Omental fat pad (tissue), 4 donors: ENCODE data around the gene SLC3A2. TPM values are rescaled to one million over a fixed set of nuclear protein-coding genes. Genes with fewer than 3 reads are reported as not detected.
"Not testable (repeated sequence)": the region's sequence is repeated elsewhere in the genome, so short reads cannot be mapped to it uniquely, and the experiment has no call there.

Source experiments
- ATAC-seq: fragments of 150-250 bp; one replicate; pipeline ENCODE4 v1.9.1; 2016; ENCODE audit warnings: mild to moderate bottlenecking, moderate library complexity; ENCODE audit not compliant: low FRiP score
- DNase-seq: peaks from one replicate; pipeline ENCODE4 v3.0.0-alpha.2; 2019; ENCODE audit warnings: low spot score
- total RNA-seq, 4 donors: library from RNA; depleted of rRNA; stranded (reverse); fragments of >200 nt; gene quantifications; one replicate each; pipeline ENCODE4 v1.1.0, GENCODE V29; 2016
- TF ChIP-seq, protein P1 (sequence below), 3 donors: fragments of 450-650 bp; IDR thresholded peaks; one replicate each; pipeline ENCODE4 v1.5.1; 2016 to 2017; ENCODE audit warnings: antibody characterized with exemption in 3 of 3, mild to moderate bottlenecking in 3 of 3, moderate library complexity in 2 of 3

Gene SLC3A2
- total RNA-seq, 4 donors from 2014 or later, result 110 to 239 (median 191) TPM

DNA sequence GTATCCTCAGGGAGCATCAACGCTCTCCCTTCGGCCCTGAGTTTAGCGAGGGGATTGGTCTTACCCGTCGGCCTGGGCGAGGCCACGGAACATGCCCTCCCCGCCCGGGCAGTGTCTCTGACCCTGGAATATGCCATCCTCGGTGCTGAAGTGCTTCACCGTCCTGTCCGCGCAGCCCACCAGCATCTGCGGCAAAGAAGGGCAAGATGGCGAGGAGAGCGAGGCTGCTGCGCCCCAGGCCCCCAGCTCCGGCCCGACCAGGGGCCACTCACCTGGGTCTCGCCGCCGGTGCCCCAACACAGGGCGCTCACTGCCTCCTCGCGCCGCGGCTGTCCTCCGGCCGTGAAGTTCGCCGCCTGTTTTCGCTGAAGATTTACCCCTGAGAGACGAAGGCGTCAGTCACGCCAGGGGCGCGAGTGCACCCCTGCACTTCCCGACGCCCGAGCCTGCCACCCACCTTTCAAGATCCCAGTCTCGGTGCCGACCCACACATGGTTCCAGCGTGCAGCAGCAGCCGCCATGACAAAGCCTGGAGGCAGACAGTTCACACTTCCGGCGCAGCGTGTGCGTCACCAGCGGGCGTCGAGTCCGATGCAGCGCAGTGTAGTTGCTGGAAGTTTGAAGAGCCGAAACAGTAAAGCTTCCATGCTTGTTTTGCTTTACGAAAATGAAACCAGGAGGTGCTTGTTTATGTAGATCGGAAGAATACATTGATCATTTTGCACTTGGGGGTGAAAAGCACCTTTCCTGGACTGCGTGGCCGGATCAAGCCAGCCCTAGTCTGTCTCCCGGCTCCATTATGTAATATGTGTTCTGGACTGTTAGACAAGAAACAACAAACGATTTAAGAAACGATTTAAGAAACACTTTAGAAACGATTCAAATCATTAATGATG is 41.4 kb upstream of the SLC3A2 start, which contains the start of gene WDR74:
Gene WDR74 (minus strand): TSS at position 541 of the 896 bp plus-strand sequence. CDS start 20 bp downstream, at position 521.
- peak; percentile 46 for ATAC-seq
- TF ChIP-seq, protein P1, sequence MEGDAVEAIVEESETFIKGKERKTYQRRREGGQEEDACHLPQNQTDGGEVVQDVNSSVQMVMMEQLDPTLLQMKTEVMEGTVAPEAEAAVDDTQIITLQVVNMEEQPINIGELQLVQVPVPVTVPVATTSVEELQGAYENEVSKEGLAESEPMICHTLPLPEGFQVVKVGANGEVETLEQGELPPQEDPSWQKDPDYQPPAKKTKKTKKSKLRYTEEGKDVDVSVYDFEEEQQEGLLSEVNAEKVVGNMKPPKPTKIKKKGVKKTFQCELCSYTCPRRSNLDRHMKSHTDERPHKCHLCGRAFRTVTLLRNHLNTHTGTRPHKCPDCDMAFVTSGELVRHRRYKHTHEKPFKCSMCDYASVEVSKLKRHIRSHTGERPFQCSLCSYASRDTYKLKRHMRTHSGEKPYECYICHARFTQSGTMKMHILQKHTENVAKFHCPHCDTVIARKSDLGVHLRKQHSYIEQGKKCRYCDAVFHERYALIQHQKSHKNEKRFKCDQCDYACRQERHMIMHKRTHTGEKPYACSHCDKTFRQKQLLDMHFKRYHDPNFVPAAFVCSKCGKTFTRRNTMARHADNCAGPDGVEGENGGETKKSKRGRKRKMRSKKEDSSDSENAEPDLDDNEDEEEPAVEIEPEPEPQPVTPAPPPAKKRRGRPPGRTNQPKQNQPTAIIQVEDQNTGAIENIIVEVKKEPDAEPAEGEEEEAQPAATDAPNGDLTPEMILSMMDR (IDR thresholded peaks at IDR 0.05), result no peak
- DNase-seq, result peak; percentile 73

DNA sequence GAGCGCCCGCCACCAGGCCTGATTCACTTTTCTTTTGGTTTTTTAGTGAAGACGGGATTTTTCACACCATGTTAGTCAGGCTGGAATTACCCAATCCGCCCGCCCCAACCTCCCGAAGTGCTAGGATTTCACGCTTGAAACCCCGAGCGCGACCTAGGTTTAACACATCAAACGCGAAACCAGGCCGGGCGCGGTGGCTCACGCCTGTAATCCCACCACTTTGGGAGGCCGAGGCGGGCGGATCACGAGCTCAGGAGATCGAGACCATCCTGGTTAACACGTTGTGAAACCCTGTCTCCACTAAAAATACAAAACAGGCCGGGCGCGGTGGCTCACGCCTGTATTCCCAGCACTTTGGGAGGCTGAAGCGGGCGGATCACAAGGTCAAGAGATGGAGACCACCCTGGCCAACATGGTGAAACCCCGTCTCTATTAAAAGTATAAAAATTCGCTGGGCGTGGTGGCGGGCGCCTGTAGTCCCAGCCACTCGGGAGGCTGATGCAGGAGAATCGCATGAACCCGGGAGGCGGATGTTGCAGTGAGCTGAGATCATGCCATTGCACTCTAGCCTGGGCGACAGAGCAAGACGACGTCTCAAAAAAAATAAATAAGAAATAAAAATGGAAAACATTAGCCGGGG is 39.9 kb upstream of the SLC3A2 start:
- DNase-seq, result peak; percentile 66

DNA sequence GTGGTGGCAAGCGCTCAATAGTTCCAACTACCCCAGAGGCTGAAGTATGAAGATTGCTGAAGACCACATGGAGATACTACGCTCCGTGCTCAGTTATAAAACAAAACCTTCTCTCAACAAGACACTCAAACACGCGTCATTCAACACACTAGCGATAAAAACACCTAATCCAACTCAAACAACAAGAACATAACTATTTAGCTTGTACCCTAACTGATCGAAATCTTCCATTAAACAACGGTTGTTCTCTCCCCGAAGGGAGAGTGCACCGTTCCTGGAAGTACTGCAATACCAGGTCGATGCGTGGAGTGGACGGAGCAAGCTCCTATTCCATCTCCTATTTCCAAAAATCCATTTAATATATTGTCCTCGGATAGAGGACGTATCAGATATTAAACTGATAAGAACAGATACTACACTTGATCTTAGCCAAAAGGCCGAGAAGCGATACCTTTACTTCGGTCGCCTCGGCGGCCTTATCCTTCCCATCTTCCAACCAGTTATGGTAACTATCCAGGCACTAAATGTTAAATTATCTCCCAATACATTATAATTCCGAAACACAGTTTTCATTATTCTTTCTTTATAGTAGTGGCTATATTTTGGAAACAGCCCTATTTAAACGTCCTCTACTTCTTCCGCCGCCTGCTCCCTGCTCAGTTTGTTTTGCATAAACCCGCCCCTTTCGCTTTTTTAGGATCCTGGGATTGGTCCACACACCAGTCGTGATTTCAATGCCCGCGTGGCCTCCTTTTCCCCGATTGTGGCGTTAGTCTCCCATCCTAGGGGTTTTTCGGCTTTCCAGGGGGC is 39.1 kb upstream of the SLC3A2 start:
- peak; percentile 78 for ATAC-seq
- TF ChIP-seq, protein P1 (IDR thresholded peaks at IDR 0.05), result no peak

More for the DNA sequence above, 39.9 kb upstream of the SLC3A2 start:
- peak; percentile 32 for ATAC-seq

DNA sequence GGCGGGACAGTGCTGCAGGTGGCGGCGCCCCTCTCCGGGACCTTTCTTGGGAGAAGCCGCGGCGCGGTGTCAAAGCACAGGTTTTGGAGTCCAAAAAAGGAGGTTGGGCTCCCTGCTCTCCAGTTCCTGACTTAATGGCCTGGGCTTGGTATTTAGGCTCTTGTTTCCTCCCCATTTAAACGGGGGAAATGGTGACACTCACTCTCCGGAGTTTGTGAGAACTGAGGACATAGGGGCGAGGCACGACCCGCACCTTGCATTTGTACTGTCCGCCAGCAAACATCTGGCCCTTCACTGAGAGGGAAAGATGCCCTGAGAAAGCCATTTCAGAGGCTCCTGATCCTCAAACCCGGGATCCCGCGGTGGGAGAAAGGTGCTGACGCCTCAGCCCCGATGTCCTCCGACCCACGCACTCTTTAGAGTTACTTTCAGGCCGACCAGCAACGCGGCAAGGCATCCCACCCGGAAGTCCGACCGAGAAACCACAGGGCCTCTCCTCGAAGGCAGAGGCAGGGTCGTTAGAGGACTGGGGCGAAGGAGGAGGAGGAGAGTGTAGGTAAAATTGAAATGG is 38.4 kb upstream of the SLC3A2 start:
- ATAC-seq (no peak), DNase-seq (no peak)
- TF ChIP-seq, protein P1 (IDR thresholded peaks at IDR 0.05), result no peak

More for the DNA sequence above, 39.1 kb upstream of the SLC3A2 start:
- DNase-seq, result peak; percentile 60

DNA sequence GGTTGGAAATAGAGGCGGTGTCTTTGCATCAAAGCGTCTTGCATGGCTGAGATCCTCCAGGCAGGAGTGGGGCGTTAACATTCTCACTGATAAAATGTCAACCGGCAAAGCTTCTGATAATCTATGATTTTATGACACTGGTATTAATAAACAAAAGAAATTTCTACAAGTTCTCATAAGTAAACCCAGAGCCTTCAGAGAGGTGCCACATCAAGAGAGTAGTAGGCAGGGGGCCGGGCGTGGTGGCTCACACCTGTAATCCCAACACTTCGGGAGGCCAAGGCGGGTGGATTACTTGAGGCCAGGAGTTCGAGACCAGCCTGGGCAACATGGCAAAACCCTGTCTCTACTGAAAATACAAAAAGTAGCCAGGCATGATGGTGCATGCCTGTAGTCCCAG is 37.8 kb upstream of the SLC3A2 start:
- not testable (repeated sequence) for DNase-seq, ATAC-seq

DNA sequence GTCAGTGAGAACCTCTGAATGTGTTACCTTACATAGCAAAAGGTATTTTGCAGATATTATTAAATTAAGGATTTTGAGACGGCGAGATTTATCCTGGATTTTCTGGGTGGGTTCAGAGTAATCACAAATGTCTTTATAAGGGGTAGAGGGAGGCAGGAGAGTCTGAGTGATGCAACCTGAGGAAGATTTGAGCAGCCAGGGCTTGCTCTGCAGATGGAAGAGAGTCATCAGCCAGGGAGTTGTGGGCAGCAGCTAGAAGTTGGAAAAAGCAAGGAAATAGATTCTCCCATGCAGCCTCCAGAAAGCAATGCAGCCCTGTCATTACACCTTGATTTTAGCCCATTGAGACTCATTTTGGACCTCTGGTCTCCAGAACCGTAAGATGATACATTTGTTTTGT is 37.2 kb upstream of the SLC3A2 start:
- ATAC-seq, result no peak
- TF ChIP-seq, protein P1 (IDR thresholded peaks at IDR 0.05), result no peak

DNA sequence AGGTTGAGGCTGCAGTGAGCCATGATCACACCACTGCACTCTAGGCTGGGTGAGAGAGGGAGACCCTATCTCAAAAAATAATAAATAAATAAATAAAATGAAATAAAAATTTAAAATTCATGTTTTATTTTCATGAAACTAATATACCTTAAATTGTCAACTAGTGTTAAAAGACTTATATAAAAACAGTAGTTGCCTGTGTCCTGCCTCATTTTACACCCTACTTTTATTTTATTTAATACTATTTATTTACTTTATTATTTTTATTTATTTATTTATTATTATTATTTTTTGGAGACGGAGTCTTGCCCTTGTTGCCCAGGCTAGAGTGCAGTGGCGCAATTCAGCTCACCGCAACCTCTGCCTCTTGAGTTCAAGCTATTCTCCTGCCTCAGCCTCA is 36.5 kb upstream of the SLC3A2 start:
- TF ChIP-seq, protein P1 (IDR thresholded peaks at IDR 0.05), result no peak
- DNase-seq (no peak), ATAC-seq (no peak)

More for the DNA sequence above, 37.2 kb upstream of the SLC3A2 start:
- DNase-seq, result no peak
